ENCODE measurements around the gene SLC6A17.

The SLC6A17 gene

GRCh38 chr1:110107867-110108469 is 42.3 kb upstream of the SLC6A17 start:
- Histone ChIP-seq H3K4me1 (ENCODE audit: low read length) (peaks cover 2% of the 10 kb centered on the region; the same call in 1 of the 2 replicates), H3K9me3 (ENCODE audit: insufficient read depth, low read length) (no peaks in the 10 kb centered on the region), H3K27ac (ENCODE audit: low read length) (no peak overlapping the region), H3K4me2 (ENCODE audit: low read length) (no peak overlapping the region), H3K36me3 (replicated peaks; ENCODE audit: low read depth, low read length) (no peaks in the 10 kb centered on the region), H3K27me3 (ENCODE audit: low read depth, low read length) (no peaks in the 10 kb centered on the region), H3K79me2 (ENCODE audit: low read length) (no peaks in the 10 kb centered on the region), H2AFZ (ENCODE audit: low read depth, low read length) (no peak overlapping the region), H3K4me3 (ENCODE audit: low read length) (no peak overlapping the region), H4K20me1 (ENCODE audit: insufficient read depth, low read length) (no peaks in the 10 kb centered on the region), H3K9ac (ENCODE audit: low read length) (no peak overlapping the region)
- TF ChIP-seq, protein P1, sequence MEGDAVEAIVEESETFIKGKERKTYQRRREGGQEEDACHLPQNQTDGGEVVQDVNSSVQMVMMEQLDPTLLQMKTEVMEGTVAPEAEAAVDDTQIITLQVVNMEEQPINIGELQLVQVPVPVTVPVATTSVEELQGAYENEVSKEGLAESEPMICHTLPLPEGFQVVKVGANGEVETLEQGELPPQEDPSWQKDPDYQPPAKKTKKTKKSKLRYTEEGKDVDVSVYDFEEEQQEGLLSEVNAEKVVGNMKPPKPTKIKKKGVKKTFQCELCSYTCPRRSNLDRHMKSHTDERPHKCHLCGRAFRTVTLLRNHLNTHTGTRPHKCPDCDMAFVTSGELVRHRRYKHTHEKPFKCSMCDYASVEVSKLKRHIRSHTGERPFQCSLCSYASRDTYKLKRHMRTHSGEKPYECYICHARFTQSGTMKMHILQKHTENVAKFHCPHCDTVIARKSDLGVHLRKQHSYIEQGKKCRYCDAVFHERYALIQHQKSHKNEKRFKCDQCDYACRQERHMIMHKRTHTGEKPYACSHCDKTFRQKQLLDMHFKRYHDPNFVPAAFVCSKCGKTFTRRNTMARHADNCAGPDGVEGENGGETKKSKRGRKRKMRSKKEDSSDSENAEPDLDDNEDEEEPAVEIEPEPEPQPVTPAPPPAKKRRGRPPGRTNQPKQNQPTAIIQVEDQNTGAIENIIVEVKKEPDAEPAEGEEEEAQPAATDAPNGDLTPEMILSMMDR (IDR thresholded peaks at IDR 0.05; ENCODE audit: low read depth, low read length) = no peak
- TF ChIP-seq EZH2phosphoT487 (IDR thresholded peaks at IDR 0.05; ENCODE audit: low read depth) = no peak

DNA sequence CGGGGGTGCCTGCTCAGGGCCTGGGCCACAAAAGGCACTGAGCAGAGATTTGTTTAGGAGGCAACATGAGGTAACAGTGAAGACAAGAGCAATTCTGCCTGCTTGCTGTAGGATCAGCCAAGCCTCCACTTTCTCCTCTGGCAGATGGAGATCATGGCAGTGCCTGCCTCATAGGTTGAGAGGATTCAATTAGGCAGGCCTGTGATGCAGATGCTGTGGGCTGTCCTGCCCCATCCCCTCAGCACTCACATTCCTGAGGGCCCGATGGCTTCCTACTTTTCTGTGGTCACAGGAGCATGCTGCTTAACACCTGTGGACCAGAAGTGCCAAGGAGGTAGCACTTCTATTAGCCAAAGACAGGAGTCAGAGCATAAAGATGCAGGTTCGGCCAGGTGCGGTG is 39.2 kb upstream of the SLC6A17 start:
- no peaks in the 10 kb centered on the region for H3K9me3 ChIP-seq (ENCODE audit: insufficient read depth, low read length)
- H4K20me1 ChIP-seq (ENCODE audit: insufficient read depth, low read length) = no peaks in the 10 kb centered on the region
- H3K36me3 ChIP-seq (replicated peaks; ENCODE audit: low read depth, low read length) = no peaks in the 10 kb centered on the region
- TF ChIP-seq, protein P1 (IDR thresholded peaks at IDR 0.05; ENCODE audit: low read depth, low read length) = no peak
- TF ChIP-seq EZH2phosphoT487 (IDR thresholded peaks at IDR 0.05; ENCODE audit: low read depth) = no peak
- no peak overlapping the region for H3K9ac ChIP-seq (ENCODE audit: low read length)
- H2AFZ ChIP-seq (ENCODE audit: low read depth, low read length) = no peak overlapping the region
- 0 out of 2 replicates have a peak, but pooled peaks cover 9% of the 10 kb centered on the region for H3K27me3 ChIP-seq (ENCODE audit: low read depth, low read length)
- no peaks in the 10 kb centered on the region for H3K79me2 ChIP-seq (ENCODE audit: low read length)
- H3K4me1 ChIP-seq (ENCODE audit: low read length) = no peaks in the 10 kb centered on the region
- H3K4me2 ChIP-seq (ENCODE audit: low read length) = no peak overlapping the region
- no peak overlapping the region for H3K4me3 ChIP-seq (ENCODE audit: low read length)
- H3K27ac ChIP-seq (ENCODE audit: low read length) = no peak overlapping the region

GRCh38 chr1:110112143-110112542 is 38.2 kb upstream of the SLC6A17 start, which contains the start of gene UBL4B:
TSS of gene UBL4B (plus strand) at chr1:110112443. CDS start at chr1:110112535, 92 bp downstream.
- no peak within 1 kb of the TSS for H3K4me2 ChIP-seq (ENCODE audit: low read length)
- H3K79me2 ChIP-seq (ENCODE audit: low read length) = no peaks in the 10 kb centered on the region
- H3K27me3 ChIP-seq (ENCODE audit: low read depth, low read length) = 0 out of 2 replicates have a peak, but pooled peaks cover 9% of the 10 kb centered on the region
- no peaks in the 10 kb centered on the region for H3K36me3 ChIP-seq (replicated peaks; ENCODE audit: low read depth, low read length)
- H3K27ac ChIP-seq (ENCODE audit: low read length) = no peak within 1 kb of the TSS
- TF ChIP-seq, protein P1 (IDR thresholded peaks at IDR 0.05; ENCODE audit: low read depth, low read length) = no peak
- TF ChIP-seq EZH2phosphoT487 (IDR thresholded peaks at IDR 0.05; ENCODE audit: low read depth) = no peak
- no peak within 1 kb of the TSS for H3K4me3 ChIP-seq (ENCODE audit: low read length)
- no peak within 1 kb of the TSS for H2AFZ ChIP-seq (ENCODE audit: low read depth, low read length)
- no peaks in the 10 kb centered on the region for H4K20me1 ChIP-seq (ENCODE audit: insufficient read depth, low read length)
- H3K9me3 ChIP-seq (ENCODE audit: insufficient read depth, low read length) = no peaks in the 10 kb centered on the region
- H3K9ac ChIP-seq (ENCODE audit: low read length) = no peak within 1 kb of the TSS
- no peaks in the 10 kb centered on the region for H3K4me1 ChIP-seq (ENCODE audit: low read length)

- TF ChIP-seq EZH2phosphoT487 (IDR thresholded peaks at IDR 0.05; ENCODE audit: low read depth) = no peak
- H3K9me3 ChIP-seq (ENCODE audit: insufficient read depth, low read length) = no peaks in the 10 kb centered on the region
- no peaks in the 10 kb centered on the region for H4K20me1 ChIP-seq (ENCODE audit: insufficient read depth, low read length)
- H3K4me1 ChIP-seq (ENCODE audit: low read length) = no peaks in the 10 kb centered on the region
- no peak overlapping the region for H2AFZ ChIP-seq (ENCODE audit: low read depth, low read length)
- no peaks in the 10 kb centered on the region for H3K36me3 ChIP-seq (replicated peaks; ENCODE audit: low read depth, low read length)
- H3K9ac ChIP-seq (ENCODE audit: low read length) = no peak overlapping the region
- no peak overlapping the region for H3K4me3 ChIP-seq (ENCODE audit: low read length)
- H3K79me2 ChIP-seq (ENCODE audit: low read length) = no peaks in the 10 kb centered on the region
- no peak overlapping the region for H3K4me2 ChIP-seq (ENCODE audit: low read length)
- 0 out of 2 replicates have a peak, but pooled peaks cover 9% of the 10 kb centered on the region for H3K27me3 ChIP-seq (ENCODE audit: low read depth, low read length)
- no peak overlapping the region for H3K27ac ChIP-seq (ENCODE audit: low read length)
Observed at GRCh38 chr1:110112656-110113055, 37.6 kb upstream of the SLC6A17 start.
